GM20000 (cell line): ENCODE results near the gene UBE2E1.

Experiments used
- DNase-seq: peaks from one replicate; pipeline ENCODE4 v3.0.0; 2012; ENCODE audit warnings: low spot score
- CTCF ChIP-seq: IDR thresholded peaks from 2 replicates; pipeline ENCODE4 v1.5.1; 2012; ENCODE audit warnings: mild to moderate bottlenecking, control low read depth; ENCODE audit errors: extremely low read depth, missing control alignments

UBE2E1 gene

GRCh38 chr3:23805633-23806533 is at the start of gene UBE2E1:
Gene UBE2E1, plus strand, starts transcription at chr3:23805955. Its CDS starts 1,315 bp downstream, at chr3:23807270.
- DNase-seq: peak; percentile 91
- TF ChIP-seq CTCF: no peak

- no peak for DNase-seq
- TF ChIP-seq CTCF: no peak
Measured at GRCh38 chr3:23756206-23756840, 49.4 kb upstream of the UBE2E1 start.

- TF ChIP-seq CTCF: no peak
- no peak for DNase-seq
Measured at GRCh38 chr3:23758253-23758838, 47.4 kb upstream of the UBE2E1 start.

- no peak for DNase-seq
- TF ChIP-seq CTCF: no peak
Measured at GRCh38 chr3:23760325-23760724, 45.4 kb upstream of the UBE2E1 start.

GRCh38 chr3:23760871-23761373 is 44.8 kb upstream of the UBE2E1 start:
- no peak for TF ChIP-seq CTCF
- DNase-seq: peak; percentile 48

GRCh38 chr3:23761440-23761896 is 44.3 kb upstream of the UBE2E1 start:
- TF ChIP-seq CTCF: peak; percentile 7
- peak; percentile 63 for DNase-seq

- DNase-seq: peak; percentile 74
- TF ChIP-seq CTCF: no peak
Measured at GRCh38 chr3:23762214-23762613, 43.5 kb upstream of the UBE2E1 start.
